ENCODE data around the gene LRRC66. TPM values are rescaled to one million over a fixed set of nuclear protein-coding genes. Genes with fewer than 3 reads are reported as not detected.

Gene LRRC66
- total and polyA plus RNA-seq, 8 donors = 0.12 to 5.1 (median 2.5) TPM; not detected in 2

- no peaks in the 10 kb centered on the region for H3K9me3 ChIP-seq
- 3 to 7% (median 5%) methylated on average over 41 to 46 of the region's 46 CpGs for WGBS, 5 donors
- TF ChIP-seq CTCF (IDR thresholded peaks at IDR 0.05) = no peak
- peak in 2 of 3 donors; percentile 46 to 63 for TF ChIP-seq POLR2AphosphoS5 (IDR thresholded peaks at IDR 0.05)
Observed at GRCh38 chr4:52051615-52052474, 31.7 kb upstream of the LRRC66 start.

GRCh38 chr4:52051213-52051614 is 31.1 kb upstream of the LRRC66 start, which contains the start of gene SPATA18:
TSS of gene SPATA18 (plus strand) at chr4:52051304. CDS start at chr4:52051705, 401 bp downstream.
- no peaks in the 10 kb centered on the region for H3K9me3 ChIP-seq
- peak; percentile 60 to 70 for DNase-seq
- peaks cover 0 to 24% (median 23%) of the 10 kb centered on the region in 4 donors for H3K4me1 ChIP-seq
- H3K27ac ChIP-seq = peak within 1 kb of the TSS; percentile 62 to 80 (median 72)
- intact Hi-C loops (cut with DNase I; ENCODE audit: low total_unique reads) = no loop called here
- H3K36me3 ChIP-seq = no peaks in the 10 kb centered on the region
- peaks cover 0 to 49% (median 9%) of the 10 kb centered on the region in 3 donors for H3K27me3 ChIP-seq
- H3K4me3 ChIP-seq = peak within 1 kb of the TSS; percentile 57 to 74 (median 62)
- no peak for TF ChIP-seq EP300 (IDR thresholded peaks at IDR 0.05)
- TF ChIP-seq POLR2AphosphoS5 (IDR thresholded peaks at IDR 0.05) = no peak
- TF ChIP-seq CTCF (IDR thresholded peaks at IDR 0.05) = no peak
- TF ChIP-seq POLR2A (IDR thresholded peaks at IDR 0.05) = no peak
- 0 to 2% (median 1%) methylated on average over 13 to 44 of the region's 44 CpGs for WGBS, 5 donors

More at GRCh38 chr4:52051615-52052474, 31.7 kb upstream of the LRRC66 start:
- Histone ChIP-seq H3K27me3 (peaks cover 0 to 49% (median 9%) of the 10 kb centered on the region in 3 donors), H3K27ac (peak overlapping the region; percentile 62 to 80 (median 72)), H3K4me1 (peaks cover 0 to 24% (median 23%) of the 10 kb centered on the region in 4 donors), H3K36me3 (no peaks in the 10 kb centered on the region), H3K4me3 (peak overlapping the region; percentile 57 to 74 (median 62))
- peak; percentile 82 to 87 for DNase-seq
- intact Hi-C loops (cut with DNase I; ENCODE audit: low total_unique reads) = no loop called here

- intact Hi-C loops (cut with DNase I; ENCODE audit: low total_unique reads) = no loop called here
- no peak for TF ChIP-seq POLR2A (IDR thresholded peaks at IDR 0.05)
- TF ChIP-seq POLR2AphosphoS5 (IDR thresholded peaks at IDR 0.05) = no peak
- TF ChIP-seq CTCF (IDR thresholded peaks at IDR 0.05) = no peak
- no peak for TF ChIP-seq EP300 (IDR thresholded peaks at IDR 0.05)
- Histone ChIP-seq H3K4me3 (no peak overlapping the region), H3K9me3 (no peaks in the 10 kb centered on the region), H3K27me3 (peaks cover 0 to 53% (median 9%) of the 10 kb centered on the region in 3 donors), H3K36me3 (no peaks in the 10 kb centered on the region), H3K4me1 (peaks cover 0 to 24% (median 23%) of the 10 kb centered on the region in 4 donors), H3K27ac (no peak overlapping the region)
- DNase-seq = no peak
- WGBS, 5 donors = 85 to 90% (median 87%) methylated on average over 5 of the region's 5 CpGs
Observed at GRCh38 chr4:52049266-52049665, 29.1 kb upstream of the LRRC66 start.

- intact Hi-C loops (cut with DNase I; ENCODE audit: low total_unique reads) = no loop called here
- 95 to 100% (median 97%) methylated on average over 1 of the region's 1 CpG for WGBS, 5 donors
- DNase-seq = no peak
Observed at GRCh38 chr4:52045028-52045427, 24.9 kb upstream of the LRRC66 start.

More at GRCh38 chr4:52045028-52045427, 24.9 kb upstream of the LRRC66 start:
- Histone ChIP-seq H3K27me3 (peaks cover 0 to 20% (median 0%) of the 10 kb centered on the region in 3 donors), H3K27ac (no peak overlapping the region), H3K4me3 (no peak overlapping the region), H3K36me3 (no peaks in the 10 kb centered on the region), H3K9me3 (no peaks in the 10 kb centered on the region), H3K4me1 (no peaks in the 10 kb centered on the region)
- TF ChIP-seq CTCF (IDR thresholded peaks at IDR 0.05) (no peak), EP300 (IDR thresholded peaks at IDR 0.05) (no peak), POLR2AphosphoS5 (IDR thresholded peaks at IDR 0.05) (no peak), POLR2A (IDR thresholded peaks at IDR 0.05) (no peak)

Measured in stomach (tissue), 9 donors.